Ishikawa (cell line): Measurements from ENCODE around the gene PLVAP.

Experiments used
- CEBPB ChIP-seq: IDR thresholded peaks from 2 replicates; pipeline ENCODE4 v1.6.1; 2012
- CREB1 ChIP-seq: IDR thresholded peaks from 2 replicates; pipeline ENCODE4 v1.6.1; 2012; ENCODE audit warnings: low read depth
- EGR1 ChIP-seq: IDR thresholded peaks from 2 replicates; pipeline ENCODE4 v1.6.1; 2012
- EP300 ChIP-seq: IDR thresholded peaks from 2 replicates; pipeline ENCODE4 v1.6.1; 2012; ENCODE audit warnings: borderline replicate concordance
- FOXM1 ChIP-seq: IDR thresholded peaks from 2 replicates; pipeline ENCODE4 v1.6.1; 2012; ENCODE audit warnings: low read depth, borderline replicate concordance
- MAX ChIP-seq: IDR thresholded peaks from 2 replicates; pipeline ENCODE4 v1.6.1; 2012
- NFIC ChIP-seq: IDR thresholded peaks from 2 replicates; pipeline ENCODE4 v1.6.1; 2012
- RAD21 ChIP-seq: IDR thresholded peaks from 2 replicates; pipeline ENCODE4 v1.6.1; 2012; ENCODE audit warnings: low read depth
- REST ChIP-seq: IDR thresholded peaks from 2 replicates; pipeline ENCODE4 v1.6.1; 2012; ENCODE audit warnings: low read depth, mild to moderate bottlenecking
- TAF1 ChIP-seq: IDR thresholded peaks from 2 replicates; pipeline ENCODE4 v1.6.1; 2012; ENCODE audit warnings: low read depth, mild to moderate bottlenecking
- TCF12 ChIP-seq: IDR thresholded peaks from 2 replicates; pipeline ENCODE4 v1.6.1; 2012; ENCODE audit warnings: low read depth
- TEAD4 ChIP-seq: IDR thresholded peaks from 2 replicates; pipeline ENCODE4 v1.6.1; 2012
- USF1 ChIP-seq: IDR thresholded peaks from 2 replicates; pipeline ENCODE4 v1.6.1; 2012
- YY1 ChIP-seq: IDR thresholded peaks from 2 replicates; pipeline ENCODE4 v1.6.1; 2012; ENCODE audit warnings: low read depth
- ZBTB7A ChIP-seq: IDR thresholded peaks from 2 replicates; pipeline ENCODE4 v1.6.1; 2012; ENCODE audit warnings: low read depth

PLVAP gene

GRCh38 chr19:17333611-17334413 lies 43.3 kb downstream of the PLVAP start:
- no peak for TF ChIP-seq YY1
- 0 out of 2 replicates have a peak, but pooled peaks have one; percentile 67 for TF ChIP-seq ZBTB7A

GRCh38 chr19:17332677-17333581 lies 44.2 kb downstream of the PLVAP start:
- TF ChIP-seq RAD21 (no peak), MAX (no peak), EGR1 (no peak), TEAD4 (no peak), FOXM1 (no peak), TCF12 (no peak), NFIC (no peak), USF1 (no peak), EP300 (no peak), REST (no peak)

- no peak for TF ChIP-seq EGR1
- TF ChIP-seq USF1 = no peak
- peak; percentile 82 for TF ChIP-seq REST
- TF ChIP-seq YY1 = no peak
- no peak for TF ChIP-seq CEBPB
These were observed 44.8 kb downstream of the PLVAP start for GRCh38 chr19:17332360-17332676.

- TF ChIP-seq FOXM1 (no peak), TCF12 (no peak), EGR1 (no peak), CREB1 (no peak), MAX (no peak), REST (no peak), TAF1 (no peak), YY1 (no peak), EP300 (no peak), CEBPB (no peak), USF1 (no peak), NFIC (no peak), RAD21 (no peak), TEAD4 (no peak), ZBTB7A (no peak)
These were observed 46.0 kb downstream of the PLVAP start for GRCh38 chr19:17331045-17331558.
